Stimulated activated CD8-positive, alpha-beta memory T cell treated with anti-CD3 and anti-CD28 coated beads, Interleukin-4, amount 100 ng/mL, for 1 hour (primary cell): ENCODE measurements around the gene DOCK8.
A peak's percentile ranks its signal among the peaks of the same experiment; 100 is the strongest.
"Not testable (repeated sequence)": the region's sequence is repeated elsewhere in the genome, so short reads cannot be mapped to it uniquely, and the experiment has no call there.

ENCODE experiments used
- DNase-seq, 2 donors: peaks; one replicate each; pipeline ENCODE4 v3.0.0-alpha.2; 2020; ENCODE audit warnings: low read depth in 2 of 2, low spot score in 1 of 2

Gene DOCK8

GRCh38 chr9:406886-407654, 192.4 kb downstream of the DOCK8 start:
- DNase-seq: no peak

- DNase-seq: not testable (repeated sequence)
Measured at GRCh38 chr9:409655-410054, 195.0 kb downstream of the DOCK8 start.

- no peak for DNase-seq
Measured at GRCh38 chr9:414595-414994, 199.9 kb downstream of the DOCK8 start.

GRCh38 chr9:419571-420171, 205.0 kb downstream of the DOCK8 start:
- no peak for DNase-seq

GRCh38 chr9:421896-422295, 207.2 kb downstream of the DOCK8 start:
- no peak for DNase-seq

- no peak for DNase-seq
Measured at GRCh38 chr9:426264-426663, 211.6 kb downstream of the DOCK8 start.

GRCh38 chr9:426976-427375, 212.3 kb downstream of the DOCK8 start:
- no peak for DNase-seq

GRCh38 chr9:431701-432100, 217.0 kb downstream of the DOCK8 start:
- DNase-seq: no peak

GRCh38 chr9:436482-436881, 221.8 kb downstream of the DOCK8 start:
- DNase-seq: no peak

GRCh38 chr9:437066-437465, 222.4 kb downstream of the DOCK8 start:
- no peak for DNase-seq

GRCh38 chr9:437574-438001, 222.9 kb downstream of the DOCK8 start:
- DNase-seq: no peak

- no peak for DNase-seq
Measured at GRCh38 chr9:438066-438465, 223.4 kb downstream of the DOCK8 start.

- no peak for DNase-seq
Measured at GRCh38 chr9:438961-439768, 224.5 kb downstream of the DOCK8 start.

- DNase-seq: no peak
Measured at GRCh38 chr9:441126-441525, 226.5 kb downstream of the DOCK8 start.

GRCh38 chr9:444528-444927, 229.9 kb downstream of the DOCK8 start:
- DNase-seq: no peak

- no peak for DNase-seq
Measured at GRCh38 chr9:445033-445432, 230.4 kb downstream of the DOCK8 start.

GRCh38 chr9:446074-446699, 231.5 kb downstream of the DOCK8 start:
- no peak for DNase-seq

GRCh38 chr9:447230-448025, 232.8 kb downstream of the DOCK8 start:
- DNase-seq: peak; percentile 28 to 43

GRCh38 chr9:450057-450456, 235.4 kb downstream of the DOCK8 start:
- no peak for DNase-seq

- DNase-seq: no peak
Measured at GRCh38 chr9:450561-450960, 235.9 kb downstream of the DOCK8 start.

GRCh38 chr9:453832-454231, 239.2 kb downstream of the DOCK8 start:
- no peak for DNase-seq
